ENCODE results near the gene RPL28.

Gene RPL28

GRCh38 chr19:55444646-55445045 is 58.9 kb downstream of the RPL28 start:
- TF ChIP-seq FOXP2 (optimal IDR thresholded peaks at IDR 0.05; ENCODE audit: borderline replicate concordance, extremely low read depth, extremely low read length, insufficient read depth), result no peak
- TF ChIP-seq POLR2AphosphoS5 (IDR thresholded peaks at IDR 0.05; ENCODE audit: low read depth, low read length), result no peak
- no peak for TF ChIP-seq SIN3A (IDR thresholded peaks at IDR 0.05; ENCODE audit: borderline replicate concordance, insufficient read depth, low read length)
- TF ChIP-seq TAF1 (IDR thresholded peaks at IDR 0.05; ENCODE audit: borderline replicate concordance, insufficient read depth, low read length), result no peak
- no peak for TF ChIP-seq REST (IDR thresholded peaks at IDR 0.05; ENCODE audit: insufficient read depth in 1 of 2, low read depth in 2 of 2, low read length in 2 of 2)

DNA sequence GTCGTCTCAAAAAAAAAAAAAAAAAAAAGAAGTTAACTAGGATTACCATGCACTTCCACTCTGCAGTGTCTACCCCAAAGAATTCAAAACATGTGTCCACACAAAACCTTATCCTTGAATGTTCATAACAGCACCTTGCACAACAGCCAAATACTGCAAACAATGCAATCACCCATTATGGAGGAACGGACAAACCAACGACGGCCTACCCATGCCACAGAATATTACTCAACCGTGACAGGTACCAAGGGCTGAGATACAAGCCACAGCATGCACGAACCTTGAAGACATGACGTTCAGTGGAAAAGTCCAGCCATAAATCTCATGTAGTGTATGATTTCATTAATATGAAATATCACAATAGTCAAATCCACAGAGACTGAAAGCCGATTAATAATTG is 60.3 kb downstream of the RPL28 start:
- TF ChIP-seq SIN3A (IDR thresholded peaks at IDR 0.05; ENCODE audit: borderline replicate concordance, insufficient read depth, low read length) (no peak), FOXP2 (optimal IDR thresholded peaks at IDR 0.05; ENCODE audit: borderline replicate concordance, extremely low read depth, extremely low read length, insufficient read depth) (no peak), REST (IDR thresholded peaks at IDR 0.05; ENCODE audit: insufficient read depth in 1 of 2, low read depth in 2 of 2, low read length in 2 of 2) (no peak), TAF1 (IDR thresholded peaks at IDR 0.05; ENCODE audit: borderline replicate concordance, insufficient read depth, low read length) (no peak), POLR2AphosphoS5 (IDR thresholded peaks at IDR 0.05; ENCODE audit: low read depth, low read length) (no peak)

GRCh38 chr19:55447421-55448174 is 61.9 kb downstream of the RPL28 start:
- no peak for TF ChIP-seq REST (IDR thresholded peaks at IDR 0.05; ENCODE audit: insufficient read depth in 1 of 2, low read depth in 2 of 2, low read length in 2 of 2)
- no peak for TF ChIP-seq POLR2AphosphoS5 (IDR thresholded peaks at IDR 0.05; ENCODE audit: low read depth, low read length)

DNA sequence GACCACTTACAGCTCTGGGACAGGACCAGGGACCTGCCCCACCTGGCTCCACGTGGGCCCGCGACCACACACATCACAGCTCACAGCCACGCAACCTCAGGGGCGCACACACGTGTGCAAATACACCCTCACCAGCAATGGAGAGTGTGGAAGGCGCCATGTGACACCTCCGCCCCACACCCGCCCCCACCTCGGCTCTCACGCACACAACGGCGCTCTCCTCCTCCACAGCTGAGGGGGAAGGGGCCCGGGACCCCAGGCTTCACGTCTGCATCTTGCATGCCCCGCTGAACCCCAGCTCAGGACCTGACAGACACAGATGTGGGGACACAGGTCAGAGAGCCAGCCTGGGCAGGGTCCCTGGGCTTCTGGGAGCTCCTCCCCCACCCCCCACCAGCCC is 63.7 kb downstream of the RPL28 start:
- no peak for TF ChIP-seq TAF1 (IDR thresholded peaks at IDR 0.05; ENCODE audit: borderline replicate concordance, insufficient read depth, low read length)
- no peak for TF ChIP-seq REST (IDR thresholded peaks at IDR 0.05; ENCODE audit: insufficient read depth in 1 of 2, low read depth in 2 of 2, low read length in 2 of 2)
- TF ChIP-seq SIN3A (IDR thresholded peaks at IDR 0.05; ENCODE audit: borderline replicate concordance, insufficient read depth, low read length), result no peak
- TF ChIP-seq POLR2AphosphoS5 (IDR thresholded peaks at IDR 0.05; ENCODE audit: low read depth, low read length), result no peak
- TF ChIP-seq FOXP2 (optimal IDR thresholded peaks at IDR 0.05; ENCODE audit: borderline replicate concordance, extremely low read depth, extremely low read length, insufficient read depth), result no peak

Data from PFSK-1 (cell line).